Heart left ventricle (tissue), 16 donors: ENCODE results near the gene ZNF750. TPM values are rescaled to one million over a fixed set of nuclear protein-coding genes. Genes with fewer than 3 reads are reported as not detected.

Experiments
- ATAC-seq, 4 donors: fragments of 200-7000 bp; cut with Tn5 transposase; one replicate each; pipeline ENCODE4 v1.9.1; 2020 to 2022; ENCODE audit warnings: moderate library complexity in 4 of 4, mild to moderate bottlenecking in 3 of 4, moderate number of reproducible peaks in 1 of 4
- DNase-seq, 5 donors: peaks; one replicate each; pipeline ENCODE4 v3.0.0-alpha.2; 2020
- H3K27ac ChIP-seq, 12 donors: fragments of 200-600 bp; sonication (generic) in 4 of 12; one replicate each; pipeline versions ENCODE4 v1.5.0 to v1.8.0; 2016 to 2022; ENCODE audit warnings: mild to moderate bottlenecking in 2 of 12
- H3K27me3 ChIP-seq, 9 donors: fragments of 200-600 bp; sonication (generic) in 2 of 9; one replicate each; pipeline versions ENCODE4 v1.5.1 to v1.8.0; 2016 to 2022; ENCODE audit warnings: mild to moderate bottlenecking in 3 of 9
- H3K36me3 ChIP-seq, 9 donors: fragments of 200-600 bp; sonication (generic) in 2 of 9; one replicate each; pipeline versions ENCODE4 v1.5.0 to v1.8.0; 2018 to 2022; ENCODE audit warnings: mild to moderate bottlenecking in 2 of 9
- H3K4me1 ChIP-seq, 12 donors: fragments of 200-600 bp; sonication (generic) in 4 of 12; one replicate each; pipeline versions ENCODE4 v1.5.0 to v1.8.0; 2016 to 2022; ENCODE audit warnings: mild to moderate bottlenecking in 3 of 12
- H3K4me3 ChIP-seq, 12 donors: fragments of 200-600 bp; sonication (generic) in 4 of 12; one replicate each; pipeline versions ENCODE4 v1.5.0 to v1.8.0; 2017 to 2022; ENCODE audit warnings: mild to moderate bottlenecking in 9 of 12, moderate library complexity in 4 of 12
- H3K9me3 ChIP-seq, 12 donors: fragments of 200-600 bp; sonication (generic) in 4 of 12; one replicate each; pipeline versions ENCODE4 v1.5.0 to v1.8.0; 2016 to 2022; ENCODE audit warnings: mild to moderate bottlenecking in 1 of 12
- CTCF ChIP-seq, 12 donors: fragments of 200-600 bp; sonication (generic) in 4 of 12; IDR thresholded peaks; one replicate each; pipeline versions ENCODE4 v1.5.0 to v1.8.0; 2018 to 2022; ENCODE audit warnings: antibody characterized with exemption in 12 of 12, mild to moderate bottlenecking in 5 of 12
- POLR2A ChIP-seq, 2 donors: fragments of 450-650 bp; IDR thresholded peaks; one replicate each; pipeline ENCODE4 v1.6.1; 2017; ENCODE audit warnings: antibody characterized with exemption in 2 of 2, mild to moderate bottlenecking in 2 of 2, moderate library complexity in 2 of 2
- WGBS, 4 donors: extraction: QIAGEN DNeasy Blood & Tissue Kit in 2 of 4; methylation state at CpG; one replicate each; pipeline versions ENCODE4 v1.1.5 to v1.1.7; 2013 to 2018; 5-methylcytosine and 5-hydroxymethylcytosine counted together
- intact Hi-C, 10 donors: fragments of 100-400 bp; cut with DNase I; formaldehyde crosslinking; loops; one replicate each; pipeline versions ENCODE4 v1.11.1 to v1.14.2; 2022
- polyA plus RNA-seq, 2 donors: library from polyadenylated mRNA; stranded (reverse); fragments of 200-250 nt; gene quantifications; one replicate each; pipeline ENCODE4 v1.2.3, GENCODE V29; 2013
- total RNA-seq, 9 donors: library from RNA; depleted of rRNA in 2 of 9; stranded (reverse); fragments of >200 nt in 2 of 9; fragmentation: NEBNext Ultra II Directional in 3 of 9; extraction: Animal tissue kit (Norgen Biotek cat#: 25700) in 3 of 9; gene quantifications; one replicate each; pipeline versions ENCODE4 v1.1.0 to v1.2.4, GENCODE V29; 2016 to 2023
- donor health status: ischemic (EF 13 %, LVEDD 7.1; RV severe dilation, severe dysfunction).
- donor health status: healthy with polysubstance abuse.
- donor health status: DM: no; HTN: yes; CAD: no.
- donor health status: DM: no; HTN: no; CAD: no.
- donor health status: ischemic (EF 25% LVEDD 6.9; RV normal size, moderate dysfunction).
- donor health status: ischemic (EF 25% LVEDD 5.7; RV mildly dilated, moderate dysfunction).
- donor health status: healthy.
- donor health status: DM: yes; HTN: yes; CAD: no.
- donor health status: ischemic (EF 35%, LVEDD 5.7; RV mildly dilated, moderate dysfunction).
- donor health status: nonischemic (EF 11% LVEDD 7.7; RV severe dilation, severe dysfunction).
- donor health status: DM: yes; HTN: yes; CAD: no.
- donor health status: PGD.
- donor health status: ischemic (EF 29% LVEDD 5.4; RV normal size, mild dysfunction).
- donor health status: nonischemic (EF 23%, LVEDD 6.1; RV moderate dilation, normal function).

The ZNF750 gene
- total and polyA plus RNA-seq, 11 donors: 0.08 to 0.38 (median 0.24) TPM; not detected in 7

- Histone ChIP-seq H3K9me3 (no peaks in the 10 kb centered on the region), H3K27me3 (no peaks in the 10 kb centered on the region), H3K36me3 (peaks cover 0 to 34% (median 15%) of the 10 kb centered on the region in 9 donors), H3K27ac (peak overlapping the region in 10 of 12 donors; percentile 14 to 82 (median 72)), H3K4me1 (peaks cover 7 to 47% (median 30%) of the 10 kb centered on the region in 12 donors), H3K4me3 (no peak overlapping the region)
- WGBS, 4 donors: 74 to 89% (median 81%) methylated on average over 19 of the region's 19 CpGs
- TF ChIP-seq CTCF (IDR thresholded peaks at IDR 0.05): no peak
- TF ChIP-seq POLR2A (IDR thresholded peaks at IDR 0.05): no peak
- peak in 1 of 4 donors; percentile 2 for ATAC-seq
- peak in 2 of 5 donors; percentile 25 to 40 for DNase-seq
- intact Hi-C loops: loop anchor here in 2 of 10 donors (2.0 to 10.0 kb wide), 2 partner anchors 39 to 69 kb away; no protein-coding TSS in a partner anchor
Observed at GRCh38 chr17:82805823-82806222, 34.0 kb downstream of the ZNF750 start.

DNA sequence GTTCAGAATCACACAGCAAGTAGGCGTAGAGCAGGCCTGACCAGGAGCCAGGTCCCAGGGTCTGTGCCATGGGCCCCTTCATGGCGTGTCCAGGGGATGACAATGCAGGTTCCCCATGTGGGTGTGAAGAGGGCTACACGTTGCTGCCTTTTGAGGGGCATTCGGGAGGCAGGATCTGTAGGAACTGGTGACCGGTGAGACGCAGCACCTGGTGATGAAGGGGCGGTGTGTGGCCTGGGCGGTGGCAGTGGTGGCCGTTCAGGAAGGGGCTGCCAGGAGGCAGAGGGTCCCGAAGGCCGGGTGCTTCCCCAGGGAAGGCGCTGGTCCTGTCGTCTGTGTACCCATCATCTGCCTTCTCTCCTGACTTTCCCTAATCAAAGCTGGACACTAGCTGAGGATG lies 34.6 kb downstream of the ZNF750 start:
- peaks cover 7 to 47% (median 30%) of the 10 kb centered on the region in 12 donors for H3K4me1 ChIP-seq
- H3K27me3 ChIP-seq: no peaks in the 10 kb centered on the region
- intact Hi-C loops: loop anchor here in 2 of 10 donors (2.0 to 10.0 kb wide), 2 partner anchors 40 to 70 kb away; no protein-coding TSS in a partner anchor
- no peak for DNase-seq
- TF ChIP-seq CTCF (IDR thresholded peaks at IDR 0.05) (no peak), POLR2A (IDR thresholded peaks at IDR 0.05) (no peak)
- no peak overlapping the region for H3K4me3 ChIP-seq
- H3K27ac ChIP-seq: peak overlapping the region; percentile 21 to 87 (median 72)
- H3K9me3 ChIP-seq: no peaks in the 10 kb centered on the region
- peaks cover 0 to 33% (median 14%) of the 10 kb centered on the region in 9 donors for H3K36me3 ChIP-seq
- ATAC-seq: no peak
- WGBS, 4 donors: 67 to 82% (median 79%) methylated on average over 10 to 13 of the region's 13 CpGs

DNA sequence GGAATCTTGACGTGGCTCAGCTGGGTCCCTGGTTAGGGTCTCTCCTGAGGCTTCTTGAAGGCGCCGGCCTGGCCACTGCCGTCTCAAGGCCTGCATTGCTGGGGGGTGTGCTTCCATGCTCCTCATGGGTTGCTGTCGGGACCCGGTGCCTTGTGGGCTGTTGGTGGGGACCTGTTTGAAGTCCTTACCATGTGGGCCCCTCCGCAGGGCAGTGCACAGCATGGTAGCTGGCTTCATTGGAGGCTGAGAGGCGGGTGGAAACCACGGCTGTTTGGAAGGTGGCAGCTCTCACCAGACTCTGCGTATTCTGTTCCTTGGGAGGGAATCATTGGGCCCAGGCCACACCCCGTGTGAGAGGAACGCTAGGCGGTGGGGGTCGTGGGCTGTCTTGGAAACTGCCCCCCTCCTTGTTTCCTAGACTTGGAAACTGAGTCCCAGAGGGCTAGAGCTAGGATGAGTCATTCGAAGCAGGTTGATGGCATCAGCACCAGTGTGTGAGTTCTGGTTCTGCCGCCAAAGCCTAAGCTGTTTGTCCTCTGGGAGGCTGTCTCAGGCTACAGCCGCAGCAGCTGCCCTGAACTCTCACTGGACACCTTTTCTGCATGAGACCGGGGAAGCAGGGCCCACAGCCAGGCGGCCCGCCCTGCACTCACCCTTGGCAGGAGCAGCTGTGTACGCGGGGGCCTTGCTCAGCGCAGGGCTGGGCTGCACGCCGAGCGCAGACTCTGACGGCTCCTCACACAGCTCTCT lies 35.2 kb downstream of the ZNF750 start:
- intact Hi-C loops: loop anchor here in 2 of 10 donors (2.0 to 10.0 kb wide), 2 partner anchors 40 to 70 kb away; no protein-coding TSS in a partner anchor
- H3K4me1 ChIP-seq: peaks cover 7 to 47% (median 30%) of the 10 kb centered on the region in 12 donors
- WGBS, 4 donors: 63 to 70% (median 66%) methylated on average over 14 to 27 of the region's 27 CpGs
- TF ChIP-seq CTCF (IDR thresholded peaks at IDR 0.05) (peak in 2 of 12 donors; percentile 12 to 19), POLR2A (IDR thresholded peaks at IDR 0.05) (no peak)
- DNase-seq: peak; percentile 80 to 90 (median 86)
- H3K36me3 ChIP-seq: peaks cover 0 to 31% (median 15%) of the 10 kb centered on the region in 9 donors
- peak overlapping the region; percentile 37 to 87 (median 74) for H3K27ac ChIP-seq
- no peaks in the 10 kb centered on the region for H3K27me3 ChIP-seq
- ATAC-seq: peak; percentile 88 to 92 (median 90)
- H3K4me3 ChIP-seq: no peak overlapping the region
- no peaks in the 10 kb centered on the region for H3K9me3 ChIP-seq

DNA sequence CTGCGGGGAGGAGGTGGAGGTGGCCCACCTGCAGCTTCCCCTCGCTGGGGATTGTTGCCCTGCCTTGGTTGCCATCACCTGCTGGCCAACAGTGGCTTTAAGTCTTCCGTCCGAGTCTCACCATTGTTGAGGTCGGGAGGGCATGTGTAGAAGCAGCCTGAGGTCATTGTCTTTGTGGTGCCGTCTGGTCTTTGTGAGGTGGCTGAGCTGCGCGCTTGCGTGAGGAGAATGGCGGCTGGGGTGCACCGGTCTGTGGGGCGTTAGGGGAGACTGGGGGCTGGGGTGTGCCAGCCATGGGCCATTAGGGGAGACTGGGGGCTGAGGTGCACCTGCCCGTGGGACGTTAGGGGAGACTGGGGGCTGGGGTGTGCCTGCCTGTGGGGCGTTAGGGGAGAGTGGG lies 36.2 kb downstream of the ZNF750 start:
- peaks cover 0 to 32% (median 22%) of the 10 kb centered on the region in 9 donors for H3K36me3 ChIP-seq
- no peaks in the 10 kb centered on the region for H3K27me3 ChIP-seq
- no peak for TF ChIP-seq POLR2A (IDR thresholded peaks at IDR 0.05)
- no peak for TF ChIP-seq CTCF (IDR thresholded peaks at IDR 0.05)
- H3K27ac ChIP-seq: no peak overlapping the region
- H3K4me1 ChIP-seq: peaks cover 7 to 47% (median 30%) of the 10 kb centered on the region in 12 donors
- intact Hi-C loops: loop anchor here in 2 of 10 donors (2.0 to 10.0 kb wide), 2 partner anchors 41 to 71 kb away; no protein-coding TSS in a partner anchor
- no peak overlapping the region for H3K4me3 ChIP-seq
- H3K9me3 ChIP-seq: no peaks in the 10 kb centered on the region
- 95 to 97% (median 96%) methylated on average over 14 to 15 of the region's 15 CpGs for WGBS, 4 donors
- DNase-seq (peak in 2 of 5 donors; percentile 12 to 34), ATAC-seq (no peak)
